HepG2 (cell line): ENCODE data around the gene CACNA1C. TPM values are rescaled to one million over a fixed set of nuclear protein-coding genes. Genes with fewer than 3 reads are reported as not detected.

Experiments used
- ATAC-seq: fragments of 200-7000 bp; cut with Tn5 transposase; 3 replicates; pipeline ENCODE4 v1.9.1; 2020; ENCODE audit warnings: mild to moderate bottlenecking, moderate library complexity
- BruUV-seq: library from RNA; stranded (reverse); fragments of 400-500 nt; replicated peaks from 2 replicates; lab custom pipeline; 2021; lab: Mats Ljungman, UMichigan
- CTCF ChIA-PET: fragments of 300-600 bp; formaldehyde crosslinking; extraction: SDS; loops from one replicate; lab custom pipeline; 2021; ENCODE audit warnings: low total read pairs, inconsistent platforms, low intra/inter-chr PET ratio; lab: Yijun Ruan, JAX
- POLR2A ChIA-PET: fragments of 350-600 bp; sonication (Branson Sonifier 250); formaldehyde crosslinking; loops from one replicate; lab custom pipeline; 2020; ENCODE audit warnings: antibody characterized with exemption, inconsistent platforms; lab: Yijun Ruan, JAX
- DNase-seq: peaks from one replicate; pipeline ENCODE4 v3.0.0-alpha.2; 2015; ENCODE audit warnings: low spot score
- FAIRE-seq: peaks from 3 replicates; lab custom pipeline; 2011; peaks lifted over from hg19 to GRCh38; lab: Jason Lieb, UNC
- H2AFZ ChIP-seq: one replicate; pipeline ENCODE4 v1.6.1; 2011; ENCODE audit warnings: low read length, inconsistent platforms
- H3K27ac ChIP-seq: fragments of 300-600 bp; 3 replicates; pipeline ENCODE4 v1.8.0; 2011; ENCODE audit warnings: mixed run types, mild to moderate bottlenecking, mixed read lengths, low read length, inconsistent platforms; ENCODE audit not compliant: insufficient read depth; ENCODE audit errors: extremely low read length
- H3K27me3 ChIP-seq, 2 experiments: fragments of 200-600 bp in 1 of 2; 2 replicates in 1 of 2; 3 replicates in 1 of 2; pipeline versions ENCODE4 v1.6.0 to v1.8.0; 2011; ENCODE audit warnings: low read length in 2 of 2, mild to moderate bottlenecking in 2 of 2, moderate library complexity in 2 of 2, inconsistent platforms in 1 of 2; ENCODE audit not compliant: insufficient read depth in 2 of 2, control insufficient read depth in 1 of 2
- H3K36me3 ChIP-seq, 2 experiments: fragments of 200-600 bp in 1 of 2; replicated peaks in 1 of 2; 2 replicates in 1 of 2; 3 replicates in 1 of 2; pipeline versions ENCODE4 v1.5.1 to v1.8.0; 2011; ENCODE audit warnings: low read length in 2 of 2, inconsistent platforms in 1 of 2; ENCODE audit not compliant: insufficient read depth in 2 of 2, control insufficient read depth in 1 of 2
- H3K4me1 ChIP-seq: 2 replicates; pipeline ENCODE4 v1.5.1; 2012; ENCODE audit warnings: low read length, inconsistent platforms; ENCODE audit not compliant: insufficient read depth
- H3K4me2 ChIP-seq: 2 replicates; pipeline ENCODE4 v1.6.0; 2011; ENCODE audit warnings: low read depth, low read length, inconsistent platforms
- H3K4me3 ChIP-seq, 3 experiments: fragments of 200-600 bp in 1 of 3; sonication (generic), shearing (Covaris generic) in 1 of 3; replicated peaks in 1 of 3; 2 replicates each; pipeline ENCODE4 v1.5.1; 2011 to 2016; ENCODE audit warnings: low read length in 3 of 3, inconsistent platforms in 2 of 3, low read depth in 2 of 3, mild to moderate bottlenecking in 2 of 3, control low read depth in 1 of 3, mixed read lengths in 1 of 3; ENCODE audit not compliant: insufficient read depth in 1 of 3
- H3K79me2 ChIP-seq: one replicate; pipeline ENCODE4 v1.6.1; 2011; ENCODE audit warnings: low read length, inconsistent platforms; ENCODE audit not compliant: insufficient read depth
- H3K9ac ChIP-seq: 2 replicates; pipeline ENCODE4 v1.6.0; 2011; ENCODE audit warnings: mild to moderate bottlenecking, low read depth, low read length, inconsistent platforms; ENCODE audit not compliant: insufficient read depth
- H3K9me3 ChIP-seq: 2 replicates; pipeline ENCODE4 v1.5.1; 2012; ENCODE audit warnings: mild to moderate bottlenecking, low read length
- H4K20me1 ChIP-seq: 2 replicates; pipeline ENCODE4 v1.6.0; 2011; ENCODE audit warnings: inconsistent platforms, mild to moderate bottlenecking, low read length, moderate library complexity; ENCODE audit not compliant: insufficient read depth
- ATF1 ChIP-seq: IDR thresholded peaks from 2 replicates; pipeline ENCODE4 v1.6.1; 2016; ENCODE audit warnings: mild to moderate bottlenecking, control low read depth
- GATAD2A ChIP-seq: IDR thresholded peaks from 2 replicates; pipeline ENCODE4 v1.6.1; 2016
- GTF2F1 ChIP-seq: fragments of 150-350 bp; IDR thresholded peaks from 2 replicates; pipeline ENCODE4 v1.6.1; 2014; ENCODE audit warnings: low read length
- HNF4A ChIP-seq: sonication (generic); formaldehyde crosslinking; IDR thresholded peaks from 2 replicates; pipeline ENCODE4 v1.4.0; 2020; ENCODE audit warnings: missing genetic modification reagents
- KAT8 ChIP-seq: IDR thresholded peaks from 2 replicates; pipeline ENCODE4 v1.6.1; 2016; ENCODE audit warnings: missing genetic modification reagents, missing compliant biosample characterization
- MED8 ChIP-seq: sonication (generic); formaldehyde crosslinking; IDR thresholded peaks from 2 replicates; pipeline ENCODE4 v1.8.1; 2023; ENCODE audit warnings: mild to moderate bottlenecking, missing genetic modification reagents; ENCODE audit not compliant: insufficient replicate concordance
- MTA1 ChIP-seq: sonication (generic); formaldehyde crosslinking; IDR thresholded peaks from 2 replicates; pipeline ENCODE4 v1.4.0; 2020; ENCODE audit warnings: missing genetic modification reagents, mild to moderate bottlenecking, borderline replicate concordance
- MXD4 ChIP-seq: IDR thresholded peaks from 2 replicates; pipeline ENCODE4 v1.6.1; 2016; ENCODE audit warnings: mild to moderate bottlenecking, missing biosample characterization, missing genetic modification reagents
- NRL ChIP-seq: sonication (generic); formaldehyde crosslinking; IDR thresholded peaks from 2 replicates; pipeline ENCODE4 v1.5.0; 2020; ENCODE audit warnings: missing genetic modification reagents, mild to moderate bottlenecking, moderate library complexity, borderline replicate concordance
- SRSF9 ChIP-seq: fragments of 200-400 bp; formaldehyde crosslinking; IDR thresholded peaks from 2 replicates; pipeline ENCODE4 v1.6.1; 2018; ENCODE audit warnings: borderline replicate concordance, mild to moderate bottlenecking, low read depth, low read length; ENCODE audit not compliant: insufficient read depth, poor library complexity, severe bottlenecking
- TARDBP ChIP-seq: sonication (generic); formaldehyde crosslinking; IDR thresholded peaks from 2 replicates; pipeline ENCODE4 v1.8.0; 2022; ENCODE audit warnings: mild to moderate bottlenecking, missing genetic modification reagents
- U2AF1 ChIP-seq: fragments of 200-400 bp; formaldehyde crosslinking; optimal IDR thresholded peaks from 2 replicates; pipeline ENCODE3; 2017; ENCODE audit warnings: mild to moderate bottlenecking, low read depth, low read length
- ZBTB42 ChIP-seq: sonication (generic); formaldehyde crosslinking; IDR thresholded peaks from 2 replicates; pipeline ENCODE4 v1.5.0; 2020; ENCODE audit warnings: mild to moderate bottlenecking, missing genetic modification reagents
- ZFP36L2 ChIP-seq: sonication (generic); formaldehyde crosslinking; IDR thresholded peaks from 2 replicates; pipeline ENCODE4 v1.4.0; 2020; ENCODE audit warnings: missing genetic modification reagents
- ZNF160 ChIP-seq: sonication (generic); formaldehyde crosslinking; IDR thresholded peaks from 2 replicates; pipeline ENCODE4 v1.8.0; 2022; ENCODE audit warnings: mild to moderate bottlenecking, inconsistent platforms, missing genetic modification reagents
- ZNF552 ChIP-seq: sonication (generic); formaldehyde crosslinking; IDR thresholded peaks from 2 replicates; pipeline ENCODE4 v1.9.0; 2022; ENCODE audit warnings: missing genetic modification reagents, mild to moderate bottlenecking, borderline replicate concordance
- ZNF567 ChIP-seq: sonication (generic); formaldehyde crosslinking; IDR thresholded peaks from 2 replicates; pipeline ENCODE4 v1.8.1; 2023; ENCODE audit warnings: mild to moderate bottlenecking, missing genetic modification reagents, borderline replicate concordance
- ZNF839 ChIP-seq: sonication (generic); formaldehyde crosslinking; IDR thresholded peaks from 2 replicates; pipeline ENCODE4 v1.4.0; 2020; ENCODE audit warnings: missing genetic modification reagents, mild to moderate bottlenecking, borderline replicate concordance
- WGBS: methylation state at CpG from one replicate; pipeline ENCODE4 v1.1.6; 2017; ENCODE audit warnings: low lambda C conversion rate; 5-methylcytosine and 5-hydroxymethylcytosine counted together
- in situ Hi-C: cut with HindIII; loops from 2 replicates; pipeline ENCODE4 v1.10.0; 2017; ENCODE audit warnings: low pct_unique_long_range_greater_than_20kb; ENCODE audit not compliant: extremely low pct_ligation_motif_present
- intact Hi-C: fragments of 100-400 bp; cut with micrococcal nuclease; formaldehyde crosslinking; loops from one replicate; pipeline ENCODE4 v1.10.0; 2022; ENCODE audit not compliant: unreplicated experiment
- polyA plus RNA-seq, 8 experiments: library from polyadenylated mRNA; depleted of rRNA in 3 of 8; stranded (reverse) in 7 of 8; unstranded in 1 of 8; fragments of >200 nt; fragmentation: Illumina TruSeq in 4 of 8; extraction: Trizol in 4 of 8; gene quantifications; 2 replicates each; pipeline versions ENCODE4 v1.2.1 to v1.2.3, GENCODE V29; 2011 to 2016; ENCODE audit warnings: low read depth in 4 of 8, missing spikeins in 1 of 8, mixed read lengths in 1 of 8; ENCODE audit not compliant: insufficient read depth in 1 of 8
- total RNA-seq, 5 experiments: library from RNA; depleted of rRNA; stranded (reverse); fragments of >200 nt; fragmentation: Illumina TruSeq; extraction: Trizol; gene quantifications; 2 replicates each; pipeline ENCODE4 v1.2.3, GENCODE V29; 2016; ENCODE audit warnings: low read depth in 1 of 5
- TF ChIP-seq, protein P1 (sequence below): IDR thresholded peaks from 2 replicates; pipeline ENCODE4 v1.6.1; 2018; ENCODE audit warnings: missing genetic modification reagents
- TF ChIP-seq, protein P2 (sequence below): sonication (generic); formaldehyde crosslinking; IDR thresholded peaks from 2 replicates; pipeline ENCODE4 v1.4.0; 2020; ENCODE audit warnings: mild to moderate bottlenecking, missing genetic modification reagents

CACNA1C gene
- total and polyA plus RNA-seq, 2 of the 13 experiments (the other 11 are each of a cell fraction or from before 2014, with no cell fraction given): not detected

DNA sequence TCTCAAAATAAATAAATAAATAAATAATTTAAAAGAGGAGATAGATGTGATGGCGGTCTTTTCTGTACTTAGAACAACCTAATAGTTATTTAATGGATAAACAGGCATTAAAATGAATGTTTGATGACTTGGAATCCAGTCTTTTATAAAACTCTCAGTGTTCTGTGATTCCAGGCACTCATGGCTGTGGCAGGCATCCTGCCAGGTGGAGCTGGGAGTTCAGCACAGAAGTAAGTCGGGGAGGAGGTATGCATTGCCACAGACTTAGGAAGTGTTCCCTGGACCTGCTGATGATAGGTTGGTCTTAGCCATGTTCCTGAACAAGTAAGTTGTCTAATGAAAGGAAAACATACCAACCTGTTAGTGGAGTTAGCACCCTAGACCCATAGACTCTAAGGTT lies 126.3 kb downstream of the CACNA1C start:
- Histone ChIP-seq H3K9ac (no peak overlapping the region), H3K9me3 (no peaks in the 10 kb centered on the region), H3K36me3 (no peaks in the 10 kb centered on the region), H3K4me3 (no peak overlapping the region), H2AFZ (no peak overlapping the region), H3K4me2 (no peak overlapping the region), H3K27ac (no peak overlapping the region), H3K27me3 (peaks cover 0 to 39% of the 10 kb centered on the region in 2 experiments; a peak in 2 of 5 replicates), H3K79me2 (no peaks in the 10 kb centered on the region), H3K4me1 (0 out of 2 replicates have a peak, but pooled peaks cover 3% of the 10 kb centered on the region), H4K20me1 (no peaks in the 10 kb centered on the region)
- TF ChIP-seq GTF2F1: no peak
- no peak for TF ChIP-seq ZNF552 (CRISPR knock-in tag)
- no peak for TF ChIP-seq KAT8 (CRISPR knock-in tag)
- TF ChIP-seq, protein P1, sequence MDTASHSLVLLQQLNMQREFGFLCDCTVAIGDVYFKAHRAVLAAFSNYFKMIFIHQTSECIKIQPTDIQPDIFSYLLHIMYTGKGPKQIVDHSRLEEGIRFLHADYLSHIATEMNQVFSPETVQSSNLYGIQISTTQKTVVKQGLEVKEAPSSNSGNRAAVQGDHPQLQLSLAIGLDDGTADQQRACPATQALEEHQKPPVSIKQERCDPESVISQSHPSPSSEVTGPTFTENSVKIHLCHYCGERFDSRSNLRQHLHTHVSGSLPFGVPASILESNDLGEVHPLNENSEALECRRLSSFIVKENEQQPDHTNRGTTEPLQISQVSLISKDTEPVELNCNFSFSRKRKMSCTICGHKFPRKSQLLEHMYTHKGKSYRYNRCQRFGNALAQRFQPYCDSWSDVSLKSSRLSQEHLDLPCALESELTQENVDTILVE (CRISPR knock-in tag): no peak
- TF ChIP-seq ZNF839 (CRISPR knock-in tag): no peak
- TF ChIP-seq TARDBP (CRISPR knock-in tag): no peak
- no peak for TF ChIP-seq MXD4
- no peak for TF ChIP-seq SRSF9
- no peak for TF ChIP-seq ATF1 (CRISPR knock-in tag)
- TF ChIP-seq ZNF567: no peak
- no peak for TF ChIP-seq U2AF1
- no peak for TF ChIP-seq NRL (CRISPR knock-in tag)
- TF ChIP-seq, protein P2, sequence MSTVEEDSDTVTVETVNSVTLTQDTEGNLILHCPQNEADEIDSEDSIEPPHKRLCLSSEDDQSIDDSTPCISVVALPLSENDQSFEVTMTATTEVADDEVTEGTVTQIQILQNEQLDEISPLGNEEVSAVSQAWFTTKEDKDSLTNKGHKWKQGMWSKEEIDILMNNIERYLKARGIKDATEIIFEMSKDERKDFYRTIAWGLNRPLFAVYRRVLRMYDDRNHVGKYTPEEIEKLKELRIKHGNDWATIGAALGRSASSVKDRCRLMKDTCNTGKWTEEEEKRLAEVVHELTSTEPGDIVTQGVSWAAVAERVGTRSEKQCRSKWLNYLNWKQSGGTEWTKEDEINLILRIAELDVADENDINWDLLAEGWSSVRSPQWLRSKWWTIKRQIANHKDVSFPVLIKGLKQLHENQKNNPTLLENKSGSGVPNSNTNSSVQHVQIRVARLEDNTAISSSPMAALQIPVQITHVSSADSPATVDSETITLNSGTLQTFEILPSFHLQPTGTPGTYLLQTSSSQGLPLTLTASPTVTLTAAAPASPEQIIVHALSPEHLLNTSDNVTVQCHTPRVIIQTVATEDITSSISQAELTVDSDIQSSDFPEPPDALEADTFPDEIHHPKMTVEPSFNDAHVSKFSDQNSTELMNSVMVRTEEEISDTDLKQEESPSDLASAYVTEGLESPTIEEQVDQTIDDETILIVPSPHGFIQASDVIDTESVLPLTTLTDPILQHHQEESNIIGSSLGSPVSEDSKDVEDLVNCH: no peak
- no peak for TF ChIP-seq ZFP36L2 (CRISPR knock-in tag)
- TF ChIP-seq MTA1 (CRISPR knock-in tag): no peak
- TF ChIP-seq ZBTB42 (CRISPR knock-in tag): no peak
- no peak for TF ChIP-seq HNF4A (CRISPR knock-in tag)
- no peak for TF ChIP-seq MED8 (CRISPR knock-in tag)
- TF ChIP-seq GATAD2A (CRISPR knock-in tag): no peak
- TF ChIP-seq ZNF160: no peak
- ChIA-PET CTCF (no interaction called here), POLR2A (no interaction called here)
- ATAC-seq (no peak), DNase-seq (no peak), FAIRE-seq (no peak)
- BruUV-seq: no TSS peak
- in situ Hi-C loops (no loop called here), intact Hi-C loops (no loop called here)
- WGBS: 34% methylated on average over 2 of the region's 2 CpGs
